AG09309 (cell line): ENCODE measurements around the gene CDK5.

ENCODE experiments used
- DNase-seq: peaks from one replicate; pipeline ENCODE4 v3.0.0-alpha.2; 2010; ENCODE audit warnings: low read depth
- H3K4me3 ChIP-seq: 2 replicates; pipeline ENCODE4 v1.5.1; 2011; ENCODE audit warnings: mild to moderate bottlenecking, low read depth, low read length, moderate library complexity; ENCODE audit not compliant: control insufficient read depth
- CTCF ChIP-seq: IDR thresholded peaks from 2 replicates; pipeline ENCODE4 v1.5.1; 2011; ENCODE audit warnings: mild to moderate bottlenecking, low read depth, low read length, inconsistent platforms; ENCODE audit not compliant: insufficient read depth, control insufficient read depth; ENCODE audit errors: missing control alignments

CDK5 gene

GRCh38 chr7:151057506-151057988, at the start of gene CDK5:
Gene CDK5 (minus strand): TSS chr7:151057897. CDS start chr7:151057848, 49 bp downstream.
- H3K4me3 ChIP-seq, result peak within 1 kb of the TSS; percentile 57
- TF ChIP-seq CTCF, result no peak
- no peak for DNase-seq

- no peak for DNase-seq
- H3K4me3 ChIP-seq, result no peak overlapping the region
Measured at GRCh38 chr7:151104411-151105235, 46.9 kb upstream of the CDK5 start.

DNA sequence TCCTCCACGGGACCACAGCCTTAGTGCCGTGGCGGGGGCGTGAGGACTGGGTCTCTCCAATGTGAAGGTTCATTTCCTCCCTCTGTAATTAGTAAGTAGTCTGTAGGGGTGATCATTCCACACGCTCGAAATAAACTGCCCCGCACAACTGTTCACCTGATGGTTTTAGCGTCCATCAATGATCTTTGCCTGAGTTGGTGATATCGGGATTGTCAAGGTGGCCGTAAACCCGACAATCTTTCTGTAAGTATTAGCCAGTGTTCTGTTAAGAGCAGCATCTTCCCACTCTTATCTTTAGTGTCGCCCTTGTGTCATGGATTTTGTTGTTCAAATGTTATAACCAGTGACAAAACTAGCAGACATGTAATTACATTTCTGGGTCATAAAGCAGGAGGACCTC, 46.3 kb upstream of the CDK5 start:
- no peak overlapping the region for H3K4me3 ChIP-seq
- no peak for TF ChIP-seq CTCF
- DNase-seq, result no peak

More at GRCh38 chr7:151104411-151105235, 46.9 kb upstream of the CDK5 start:
- no peak for TF ChIP-seq CTCF

GRCh38 chr7:151102991-151103390, 45.3 kb upstream of the CDK5 start:
- TF ChIP-seq CTCF, result no peak
- DNase-seq, result no peak
- no peak overlapping the region for H3K4me3 ChIP-seq

GRCh38 chr7:151101621-151102396, 44.1 kb upstream of the CDK5 start:
- no peak for DNase-seq

More at GRCh38 chr7:151101621-151102396, 44.1 kb upstream of the CDK5 start:
- H3K4me3 ChIP-seq, result no peak overlapping the region
- no peak for TF ChIP-seq CTCF
